Muscle of arm (tissue), 14 donors: Measurements from ENCODE around the gene IFITM10. TPM values are rescaled to one million over a fixed set of nuclear protein-coding genes. Genes with fewer than 3 reads are reported as not detected.

Source experiments
- DNase-seq: peaks from one replicate; pipeline ENCODE4 v3.0.0-alpha.2; 2013
- long read RNA-seq, 11 donors: transcript quantifications; one replicate each; lab custom pipeline, GENCODE V29; 2026
- polyA plus RNA-seq, 12 donors: library from polyadenylated mRNA; unstranded; fragments of 120-200 nt; gene quantifications; one replicate each; pipeline ENCODE4 v1.2.1, GENCODE V29; 2013; ENCODE audit not compliant: insufficient read length in 12 of 12

IFITM10 gene
- under 1 TPM in 9 of 12 donors, not detected in 3; 0.06 to 0.36 (median 0.17) TPM for polyA plus RNA-seq
- long read RNA-seq, donor 1, result 0 reads
- long read RNA-seq, donor 2, result 0 reads
- long read RNA-seq, donor 3, result 0 reads
- long read RNA-seq, donor 4, result 0 reads
- long read RNA-seq, donor 5, result 0 reads
- long read RNA-seq, donor 6, result 0 reads
- long read RNA-seq, donor 7, result 0 reads
- long read RNA-seq, donor 8, result 0 reads
- long read RNA-seq, donor 9, result 0 reads
- long read RNA-seq, donor 10, result 0 reads
- long read RNA-seq, donor 11, result 0 reads

DNA sequence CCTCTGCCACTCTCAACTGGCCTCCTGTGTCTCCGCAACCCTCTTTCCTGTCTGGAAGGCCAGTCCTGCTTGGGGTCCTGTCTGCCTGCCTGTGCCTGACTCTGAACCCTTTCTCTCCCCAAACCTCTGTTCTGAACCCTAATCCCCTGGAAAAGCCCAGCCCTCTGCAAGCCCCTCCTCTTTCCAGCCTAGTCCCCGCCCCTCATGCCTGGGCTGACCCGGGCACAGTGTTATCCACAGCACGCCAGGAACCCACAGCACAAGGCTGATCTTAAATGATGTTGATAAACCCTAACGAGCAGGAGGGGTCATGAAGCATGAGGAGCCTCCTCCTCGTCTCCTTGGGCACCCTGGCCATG lies at the start of gene IFITM10:
IFITM10 (minus strand) TSS at position 115 of the 359 bp plus-strand sequence. CDS start 153 bp downstream, outside the sequence.
- no peak for DNase-seq

DNA sequence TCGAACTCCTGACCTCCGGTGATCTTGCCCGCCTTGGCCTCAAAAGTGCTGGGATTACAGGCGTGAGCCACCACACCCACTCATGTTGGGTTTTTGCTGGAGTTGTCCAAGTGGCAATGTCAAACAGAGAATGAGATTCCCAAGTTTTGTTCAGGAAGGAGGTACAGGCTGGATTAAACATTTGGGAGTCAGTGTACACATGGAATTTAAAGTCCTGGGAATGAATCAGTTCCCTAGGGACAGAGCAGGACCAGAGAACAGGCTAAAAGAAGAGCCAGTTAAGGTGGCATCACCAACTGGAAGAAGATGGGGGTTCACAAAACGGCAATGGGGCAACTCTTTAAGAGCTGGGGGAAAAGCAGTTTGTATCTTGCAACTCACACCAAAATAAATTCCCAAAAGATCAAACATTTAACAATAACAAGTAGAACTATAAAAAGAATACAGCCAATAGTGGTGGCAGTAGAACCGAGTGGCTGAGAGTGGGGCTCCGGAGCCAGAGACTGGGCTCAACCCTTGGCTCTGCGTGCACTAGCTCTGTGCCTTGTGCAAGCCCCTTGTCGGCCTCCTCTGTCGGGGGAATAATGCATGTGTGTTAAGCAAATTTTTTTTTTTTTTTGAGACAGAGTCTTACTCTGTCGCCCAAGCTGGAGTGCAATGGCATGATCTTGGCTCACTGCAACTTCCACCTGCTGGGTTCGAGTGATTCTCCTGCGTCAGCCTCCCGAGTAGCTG lies 47.2 kb upstream of the IFITM10 start:
- DNase-seq, result no peak

GRCh38 chr11:1796413-1797011 lies 46.1 kb upstream of the IFITM10 start:
- no peak for DNase-seq

- no peak for DNase-seq
Observed at GRCh38 chr11:1793081-1793480, 42.7 kb upstream of the IFITM10 start.

DNA sequence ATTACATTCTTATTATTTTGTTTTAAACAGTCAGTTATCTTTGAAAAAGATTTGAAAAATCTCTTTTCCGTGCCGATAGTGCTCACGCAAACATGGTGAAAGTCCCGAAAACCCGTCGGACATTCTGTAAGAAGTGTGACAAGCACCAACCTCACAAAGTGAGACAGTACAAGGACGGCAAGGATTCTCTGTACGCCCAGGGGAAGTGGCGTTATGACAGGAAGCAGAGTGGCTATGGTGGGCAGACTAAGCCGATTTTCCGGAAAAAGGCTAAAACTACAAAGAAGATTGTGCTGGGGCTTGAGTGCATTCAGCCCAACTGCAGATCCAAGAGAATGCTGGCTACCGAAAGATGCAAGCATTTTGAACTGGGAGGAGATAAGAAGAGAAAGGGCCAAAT lies 42.1 kb upstream of the IFITM10 start:
- no peak for DNase-seq

- no peak for DNase-seq
Observed at GRCh38 chr11:1791912-1792311, 41.5 kb upstream of the IFITM10 start.

- no peak for DNase-seq
Observed at GRCh38 chr11:1786466-1786865, 36.1 kb upstream of the IFITM10 start.

GRCh38 chr11:1785749-1786413 lies 35.5 kb upstream of the IFITM10 start:
- DNase-seq, result no peak

DNA sequence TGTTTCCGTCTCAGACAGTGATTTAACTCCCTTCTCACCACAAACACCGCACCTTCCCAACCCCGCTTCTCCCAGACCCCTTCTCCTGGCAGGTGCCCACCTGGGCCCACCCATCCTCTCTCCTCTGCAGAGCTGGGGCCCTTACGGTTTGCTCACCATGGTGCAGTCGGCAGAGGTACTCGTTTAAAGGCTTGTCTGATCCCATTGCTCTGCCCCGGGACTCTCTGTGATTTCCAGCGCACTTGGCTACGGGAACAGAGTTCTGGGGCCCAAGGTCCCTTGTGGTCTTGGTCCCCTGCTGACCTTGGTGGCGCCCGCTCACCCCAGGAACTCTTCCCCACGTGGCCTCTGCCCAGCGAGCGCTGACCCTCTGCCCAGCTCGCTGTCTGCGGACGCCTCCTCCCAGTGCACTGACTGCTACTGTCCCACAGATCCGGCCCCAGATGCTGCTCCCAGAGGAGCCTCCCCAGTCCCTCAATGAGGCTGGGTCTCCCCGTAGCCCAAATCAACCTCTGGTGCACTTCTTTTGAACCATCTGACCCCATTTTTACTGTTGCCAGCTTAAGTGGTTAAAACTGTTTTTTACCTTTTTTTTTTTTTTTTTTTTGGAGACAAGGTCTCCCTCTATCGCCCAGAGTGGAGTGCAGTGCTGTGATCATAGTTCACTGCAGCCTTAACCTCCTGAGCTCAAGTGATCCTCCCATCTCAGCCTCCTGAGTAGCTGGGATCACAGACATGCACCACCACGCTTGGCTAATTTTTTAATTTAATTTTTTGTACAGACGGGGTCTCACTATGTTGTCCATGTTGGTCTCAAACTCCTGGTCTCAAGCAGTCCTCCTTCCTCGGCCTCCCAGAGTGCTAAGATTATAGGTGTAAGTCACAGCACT lies 34.6 kb upstream of the IFITM10 start:
- DNase-seq, result no peak

DNA sequence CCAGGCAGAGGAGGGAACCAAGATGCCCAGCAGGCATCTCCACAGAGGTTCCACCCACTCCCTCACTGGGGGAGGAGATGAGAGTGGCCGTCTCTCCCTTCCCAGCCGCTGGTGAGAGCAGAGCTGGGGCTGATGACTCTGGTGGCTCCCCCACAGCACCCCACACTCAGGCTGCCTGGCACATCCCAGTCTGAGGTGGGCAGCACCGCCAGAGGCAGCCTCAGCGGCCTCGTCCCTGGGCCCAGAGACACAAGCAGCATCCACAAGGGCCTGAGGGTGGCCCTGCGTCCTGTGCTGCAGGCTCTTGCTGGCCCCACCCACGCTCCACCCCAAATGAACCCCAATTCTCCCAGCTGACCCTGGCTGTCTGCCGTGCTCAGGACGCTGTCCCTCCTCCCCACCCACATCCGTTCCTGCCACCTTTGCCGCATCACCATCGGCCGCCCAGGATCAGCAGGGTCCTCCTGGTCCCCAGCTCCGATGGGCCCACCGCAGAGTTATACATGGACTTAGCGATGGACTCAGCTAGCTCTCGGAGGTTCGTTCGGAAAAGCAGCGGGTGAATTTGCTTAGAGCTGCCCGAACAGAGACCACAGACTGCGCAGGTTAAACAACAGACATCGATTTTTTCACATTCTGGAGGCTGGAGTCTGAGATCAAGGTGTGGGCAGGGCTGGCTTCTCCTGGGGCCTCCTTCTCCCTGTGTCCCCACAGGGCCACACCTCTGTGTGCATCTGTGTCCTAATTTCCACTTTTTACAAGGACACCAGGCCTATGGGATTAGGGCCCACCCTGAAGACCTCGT lies 33.5 kb upstream of the IFITM10 start:
- DNase-seq, result no peak

DNA sequence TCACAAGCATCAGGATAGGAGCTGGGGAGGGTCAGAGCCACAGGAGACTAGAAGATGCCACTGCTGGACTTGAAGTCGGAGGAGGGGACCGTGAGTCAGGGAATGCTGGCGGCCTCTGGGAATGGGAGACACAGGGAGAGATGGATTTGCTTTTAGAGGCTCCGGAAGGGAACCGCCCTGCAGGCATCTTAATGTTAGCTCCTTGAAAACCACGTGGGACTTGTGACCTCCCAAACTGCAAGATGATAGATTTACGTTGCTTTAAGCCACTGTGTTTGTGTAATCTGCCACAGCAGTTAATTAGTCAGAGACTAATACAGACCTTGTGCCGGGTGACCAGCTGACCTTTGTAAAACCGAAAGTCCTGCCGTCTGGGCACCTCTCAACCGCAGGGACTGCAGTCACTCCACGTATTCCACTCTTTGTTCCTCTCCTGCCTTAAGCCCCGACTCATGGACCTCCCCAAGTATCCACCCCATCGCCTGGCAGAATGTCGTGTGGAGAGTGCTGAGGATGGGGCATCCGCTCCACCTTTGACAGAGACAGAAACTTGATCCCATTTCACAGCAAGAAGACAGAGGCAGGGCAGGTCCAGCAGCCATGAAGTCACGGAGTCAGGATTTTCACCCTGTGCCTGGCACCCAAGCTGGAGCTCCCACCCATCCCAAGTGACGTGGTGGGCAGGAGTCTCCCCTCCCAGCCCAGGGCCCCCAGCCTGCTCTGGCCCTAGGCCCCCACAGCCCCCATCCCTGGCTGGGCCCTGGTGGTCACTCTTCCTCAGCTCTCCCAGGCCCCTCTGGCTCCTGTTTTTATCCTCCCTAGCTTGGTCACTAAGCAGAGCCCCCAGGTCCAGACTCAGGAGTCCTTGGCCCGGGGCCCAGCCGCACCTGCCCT lies 32.7 kb upstream of the IFITM10 start:
- no peak for DNase-seq

GRCh38 chr11:1782031-1782590 lies 31.7 kb upstream of the IFITM10 start:
- no peak for DNase-seq

DNA sequence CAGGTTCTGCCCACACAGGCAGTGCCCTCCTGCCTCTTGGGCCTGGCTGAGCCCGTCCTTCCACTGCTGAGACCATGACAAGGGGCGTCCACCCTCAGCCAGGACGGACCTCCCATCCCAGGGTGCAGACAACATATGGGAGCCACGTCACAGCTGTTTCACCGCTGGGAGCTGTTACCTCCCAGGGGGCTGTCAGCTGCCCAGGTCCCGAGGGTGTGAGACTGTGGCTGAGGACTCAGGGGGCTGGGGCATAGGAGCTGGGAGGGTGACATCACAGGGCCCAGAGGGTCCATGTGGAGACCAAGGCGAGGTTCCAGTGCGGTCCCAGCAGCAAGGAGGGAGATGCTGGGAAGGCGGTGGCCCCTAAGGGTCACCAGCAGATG lies 31.2 kb upstream of the IFITM10 start:
- DNase-seq, result no peak

DNA sequence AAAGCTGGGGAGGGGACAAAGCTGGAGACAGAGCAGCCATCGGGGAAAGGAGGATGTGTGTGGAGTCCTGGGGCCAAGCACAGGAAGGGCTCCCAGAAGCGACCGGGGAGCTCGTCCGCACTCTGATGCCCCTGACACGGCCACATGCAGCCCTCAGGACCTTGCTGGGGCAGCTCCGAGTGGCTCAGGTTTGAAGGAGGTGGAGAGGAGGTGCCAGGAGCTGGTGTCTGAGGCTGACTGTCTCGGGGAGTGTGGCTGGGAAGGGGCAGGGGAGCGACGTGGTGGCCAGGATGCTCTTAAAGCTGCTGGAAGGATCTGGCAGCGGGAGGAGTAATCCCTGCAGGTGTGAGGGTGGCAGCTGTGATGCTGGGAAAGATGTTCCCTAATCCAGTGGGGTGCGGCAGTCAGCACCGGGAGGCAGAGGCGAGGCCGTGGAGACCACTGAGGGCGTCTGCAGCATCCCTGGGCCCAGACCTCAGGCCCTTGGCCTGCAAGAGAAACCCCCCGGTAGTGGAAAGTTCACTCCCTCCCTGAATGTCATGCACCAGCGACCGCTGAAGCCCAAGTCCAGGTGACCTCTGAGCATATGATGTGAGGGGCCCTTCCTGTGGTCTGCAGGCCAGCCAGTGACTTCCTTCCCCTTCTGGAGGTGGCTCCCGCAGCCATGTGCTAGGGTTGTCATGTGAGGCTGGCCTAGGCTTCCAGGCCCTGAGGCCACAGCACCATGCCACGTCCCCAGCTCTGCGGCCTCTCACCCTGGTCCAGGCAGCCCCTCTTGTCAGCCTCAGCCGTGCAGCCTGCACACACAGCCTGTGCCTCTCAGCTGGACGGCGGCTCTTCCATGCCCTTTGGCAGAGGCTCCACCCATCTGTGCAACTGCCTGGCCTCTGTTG lies 30.6 kb upstream of the IFITM10 start:
- no peak for DNase-seq

GRCh38 chr11:1779806-1780699 lies 29.7 kb upstream of the IFITM10 start:
- no peak for DNase-seq

GRCh38 chr11:1779034-1779805 lies 28.8 kb upstream of the IFITM10 start:
- DNase-seq, result no peak
